AG04449 (cell line): ENCODE data around the gene ARHGAP26.

Source experiments
- CTCF ChIA-PET: fragments of 350-600 bp; formaldehyde crosslinking; extraction: SDS; loops from one replicate; lab custom pipeline; 2021; ENCODE audit warnings: antibody characterized with exemption; lab: Yijun Ruan, JAX
- POLR2A ChIA-PET: fragments of 400-600, 350-600 bp; formaldehyde crosslinking; extraction: SDS; loops from one replicate; lab custom pipeline; 2020; ENCODE audit warnings: antibody characterized with exemption, inconsistent platforms; lab: Yijun Ruan, JAX
- DNase-seq: peaks from one replicate; pipeline ENCODE4 v3.0.0-alpha.2; 2010; ENCODE audit warnings: low read depth, low spot score
- H3K4me3 ChIP-seq: 2 replicates; pipeline ENCODE4 v1.5.1; 2011; ENCODE audit warnings: low read depth, mild to moderate bottlenecking, control low read depth, low read length
- TF ChIP-seq, protein P1 (sequence below): IDR thresholded peaks from one replicate; pipeline ENCODE4 v1.5.1; 2011; ENCODE audit warnings: mild to moderate bottlenecking, moderate library complexity, low read length, control low read depth, inconsistent platforms; ENCODE audit not compliant: insufficient read depth; ENCODE audit errors: missing control alignments

ARHGAP26 gene

DNA sequence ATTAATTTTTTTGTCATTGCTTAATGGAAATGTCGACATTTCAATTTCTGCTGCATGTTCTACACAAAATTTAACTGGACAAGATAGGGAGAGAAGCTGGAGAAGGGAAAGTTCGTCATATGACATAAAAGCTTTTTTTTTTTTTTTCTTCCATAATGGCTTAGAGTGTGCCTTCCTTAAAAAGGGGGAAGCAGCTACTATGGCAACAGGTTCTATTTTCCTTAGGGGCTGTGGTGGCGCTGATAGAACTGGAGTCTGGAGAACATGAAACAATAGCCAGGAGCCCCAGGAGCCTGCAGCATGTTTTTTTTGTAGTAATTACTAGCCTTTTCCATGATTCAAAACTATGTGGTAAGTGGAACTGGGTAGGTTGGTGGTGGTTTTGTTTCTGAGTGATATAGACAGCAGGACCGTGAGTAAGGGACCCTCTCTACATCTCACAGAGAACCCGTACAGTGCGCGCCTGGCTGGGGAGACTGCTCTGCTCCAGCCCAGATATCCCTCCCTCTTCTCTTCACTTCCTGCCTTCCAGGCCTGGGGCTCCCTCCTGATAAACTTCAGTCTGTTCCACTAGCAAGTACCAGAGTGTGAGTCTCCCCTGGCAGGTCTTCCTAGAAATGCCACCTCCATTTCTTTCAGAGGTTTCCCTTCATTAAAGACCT lies 331.7 kb downstream of the ARHGAP26 start:
- no peak for DNase-seq
- ChIA-PET POLR2A (no interaction called here), CTCF (interaction anchor here (0.6 kb wide), 1 partner anchor 18 kb away, joined by 4 read pairs; no protein-coding TSS in a partner anchor)
- no peak overlapping the region for H3K4me3 ChIP-seq
- TF ChIP-seq, protein P1, sequence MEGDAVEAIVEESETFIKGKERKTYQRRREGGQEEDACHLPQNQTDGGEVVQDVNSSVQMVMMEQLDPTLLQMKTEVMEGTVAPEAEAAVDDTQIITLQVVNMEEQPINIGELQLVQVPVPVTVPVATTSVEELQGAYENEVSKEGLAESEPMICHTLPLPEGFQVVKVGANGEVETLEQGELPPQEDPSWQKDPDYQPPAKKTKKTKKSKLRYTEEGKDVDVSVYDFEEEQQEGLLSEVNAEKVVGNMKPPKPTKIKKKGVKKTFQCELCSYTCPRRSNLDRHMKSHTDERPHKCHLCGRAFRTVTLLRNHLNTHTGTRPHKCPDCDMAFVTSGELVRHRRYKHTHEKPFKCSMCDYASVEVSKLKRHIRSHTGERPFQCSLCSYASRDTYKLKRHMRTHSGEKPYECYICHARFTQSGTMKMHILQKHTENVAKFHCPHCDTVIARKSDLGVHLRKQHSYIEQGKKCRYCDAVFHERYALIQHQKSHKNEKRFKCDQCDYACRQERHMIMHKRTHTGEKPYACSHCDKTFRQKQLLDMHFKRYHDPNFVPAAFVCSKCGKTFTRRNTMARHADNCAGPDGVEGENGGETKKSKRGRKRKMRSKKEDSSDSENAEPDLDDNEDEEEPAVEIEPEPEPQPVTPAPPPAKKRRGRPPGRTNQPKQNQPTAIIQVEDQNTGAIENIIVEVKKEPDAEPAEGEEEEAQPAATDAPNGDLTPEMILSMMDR, result no peak

DNA sequence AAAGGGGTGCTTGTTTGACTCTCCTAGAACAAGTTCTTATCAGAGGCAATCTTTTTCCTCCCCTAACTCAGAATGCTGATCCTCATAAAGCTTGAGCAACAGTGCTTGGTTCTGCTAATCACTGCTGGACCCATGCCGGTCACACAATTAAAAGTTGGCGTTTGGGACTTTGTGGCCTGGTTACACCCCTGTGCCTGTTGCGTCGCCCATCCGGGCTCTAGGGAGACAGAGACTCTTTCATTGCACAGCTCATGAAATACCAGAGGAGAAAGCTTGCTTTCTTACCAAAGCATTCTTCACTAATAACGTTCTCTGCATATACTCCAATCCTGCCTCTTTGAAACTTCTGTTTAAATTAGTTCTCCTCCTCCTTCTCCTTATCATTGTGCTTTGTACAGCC lies 332.2 kb downstream of the ARHGAP26 start:
- CTCF ChIA-PET, result interaction anchor here (0.6 kb wide), 1 partner anchor 18 kb away, joined by 4 read pairs; no protein-coding TSS in a partner anchor
- no peak for DNase-seq
- TF ChIP-seq, protein P1, result no peak
- POLR2A ChIA-PET, result no interaction called here
- no peak overlapping the region for H3K4me3 ChIP-seq

DNA sequence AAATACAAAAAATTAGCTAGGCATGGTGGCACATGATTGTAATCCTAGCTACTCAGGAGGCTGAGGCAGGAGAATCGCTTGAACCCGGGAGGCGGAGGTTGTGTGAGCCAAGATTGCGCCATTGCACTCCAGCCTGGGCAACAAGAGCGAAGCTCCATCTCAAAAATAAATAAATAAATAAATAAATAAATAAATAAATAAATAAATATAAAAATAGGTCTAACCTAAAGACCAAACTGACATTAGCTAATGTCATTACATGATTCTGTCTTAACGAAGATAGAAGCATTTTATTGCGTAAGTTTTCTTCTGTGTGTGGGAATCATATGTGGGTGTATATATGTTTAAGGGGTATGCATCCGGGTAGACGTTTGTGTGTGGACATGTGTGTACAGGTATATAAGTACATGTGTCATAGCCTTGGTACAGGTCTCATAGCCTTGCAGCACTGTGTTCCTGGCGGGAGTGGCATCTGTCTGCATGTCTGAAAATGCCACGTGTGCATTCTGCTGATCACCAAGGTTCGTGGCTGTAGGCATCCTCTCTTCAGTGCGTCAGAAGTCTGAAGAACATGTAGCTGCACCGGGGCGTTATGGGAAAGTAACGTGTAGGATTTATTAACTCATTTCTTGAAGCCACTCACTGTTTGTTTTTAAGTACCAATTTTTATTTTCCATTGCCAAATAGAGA lies 335.2 kb downstream of the ARHGAP26 start:
- POLR2A ChIA-PET, result no interaction called here
- DNase-seq, result no peak
- CTCF ChIA-PET, result interaction anchor here (0.6 to 1.5 kb wide), 5 partner anchors 22 to 298 kb away, joined by 3 read pairs; partner anchors contain the start of gene NR3C1
- H3K4me3 ChIP-seq, result no peak overlapping the region
- TF ChIP-seq, protein P1, result no peak

DNA sequence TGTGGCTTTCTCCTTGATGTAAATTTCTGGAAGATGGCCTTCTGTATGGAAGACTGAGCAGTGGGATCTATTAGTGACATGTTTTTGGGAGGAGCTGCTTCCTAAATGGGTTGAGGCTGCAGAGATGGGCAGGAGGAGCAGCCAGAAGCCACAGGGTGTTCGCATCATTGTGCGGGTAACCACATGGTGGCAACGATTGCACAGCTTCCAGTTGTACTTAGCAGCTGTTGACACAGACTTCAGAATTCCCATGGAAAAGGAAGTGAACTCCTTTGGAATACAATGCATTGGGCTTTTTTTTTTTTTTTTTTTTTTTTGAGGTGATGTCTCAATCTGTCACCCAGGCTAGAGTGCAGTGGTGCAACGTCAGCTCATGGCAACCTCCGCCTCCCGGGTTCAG lies 336.0 kb downstream of the ARHGAP26 start:
- TF ChIP-seq, protein P1, result peak; percentile 28
- POLR2A ChIA-PET, result interaction anchor here (1.2 kb wide), 1 partner anchor 297 kb away, joined by 3 read pairs; the partner anchor contains the start of gene NR3C1
- no peak for DNase-seq
- H3K4me3 ChIP-seq, result no peak overlapping the region
- CTCF ChIA-PET, result interaction anchor here (1.0 to 1.5 kb wide), 4 partner anchors 21 to 297 kb away, joined by 3 read pairs; partner anchors contain the start of gene NR3C1

DNA sequence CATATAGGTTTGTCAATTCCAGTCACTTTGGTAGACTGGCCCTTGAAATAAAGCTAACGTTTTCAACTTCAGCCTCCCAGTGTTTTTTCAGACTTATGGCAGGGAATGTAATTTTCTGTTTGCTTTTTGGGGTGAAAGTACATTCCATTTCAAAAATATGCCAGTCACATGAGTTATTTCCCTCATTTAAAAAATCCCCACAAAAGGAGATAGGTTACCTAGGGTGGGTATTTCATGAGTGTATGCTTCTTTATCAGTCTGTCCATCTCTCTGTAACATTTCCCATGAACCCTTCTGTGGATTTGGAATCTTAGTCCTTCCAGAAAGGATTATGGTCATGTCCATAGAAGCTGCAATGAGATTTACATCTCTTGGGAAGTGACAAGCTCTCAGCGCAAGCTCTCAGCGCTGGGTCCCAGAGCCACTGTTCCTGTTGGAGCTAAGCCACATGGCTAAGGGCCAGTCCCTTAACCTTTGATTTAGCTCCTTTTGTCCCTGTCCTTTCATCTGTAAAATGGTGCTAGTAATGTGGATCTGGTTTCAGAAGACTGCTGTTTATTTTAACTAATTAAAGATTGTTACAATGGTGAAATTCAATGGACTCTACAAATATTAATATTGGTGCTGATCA lies 338.4 kb downstream of the ARHGAP26 start:
- ChIA-PET POLR2A (interaction anchor here (0.6 kb wide), 1 partner anchor 11 kb away, joined by 3 read pairs; no protein-coding TSS in a partner anchor), CTCF (interaction anchor here (1.4 to 1.5 kb wide), 2 partner anchors 10 to 185 kb away, joined by 4 to 5 read pairs; no protein-coding TSS in a partner anchor)
- H3K4me3 ChIP-seq, result no peak overlapping the region
- DNase-seq, result no peak
- TF ChIP-seq, protein P1, result no peak
